Activated CD8-positive, alpha-beta memory T cell treated with anti-CD3 and anti-CD28 coated beads, Interleukin-2, amount 50 U/mL, for 1 hour (primary cell): Measurements from ENCODE around the gene NFE2L1.
"Not testable (repeated sequence)": the region's sequence is repeated elsewhere in the genome, so short reads cannot be mapped to it uniquely, and the experiment has no call there.

Experiments
- DNase-seq: peaks from one replicate; pipeline ENCODE4 v3.0.0-alpha.2; 2020; ENCODE audit errors: extremely low read depth

NFE2L1 gene

DNA sequence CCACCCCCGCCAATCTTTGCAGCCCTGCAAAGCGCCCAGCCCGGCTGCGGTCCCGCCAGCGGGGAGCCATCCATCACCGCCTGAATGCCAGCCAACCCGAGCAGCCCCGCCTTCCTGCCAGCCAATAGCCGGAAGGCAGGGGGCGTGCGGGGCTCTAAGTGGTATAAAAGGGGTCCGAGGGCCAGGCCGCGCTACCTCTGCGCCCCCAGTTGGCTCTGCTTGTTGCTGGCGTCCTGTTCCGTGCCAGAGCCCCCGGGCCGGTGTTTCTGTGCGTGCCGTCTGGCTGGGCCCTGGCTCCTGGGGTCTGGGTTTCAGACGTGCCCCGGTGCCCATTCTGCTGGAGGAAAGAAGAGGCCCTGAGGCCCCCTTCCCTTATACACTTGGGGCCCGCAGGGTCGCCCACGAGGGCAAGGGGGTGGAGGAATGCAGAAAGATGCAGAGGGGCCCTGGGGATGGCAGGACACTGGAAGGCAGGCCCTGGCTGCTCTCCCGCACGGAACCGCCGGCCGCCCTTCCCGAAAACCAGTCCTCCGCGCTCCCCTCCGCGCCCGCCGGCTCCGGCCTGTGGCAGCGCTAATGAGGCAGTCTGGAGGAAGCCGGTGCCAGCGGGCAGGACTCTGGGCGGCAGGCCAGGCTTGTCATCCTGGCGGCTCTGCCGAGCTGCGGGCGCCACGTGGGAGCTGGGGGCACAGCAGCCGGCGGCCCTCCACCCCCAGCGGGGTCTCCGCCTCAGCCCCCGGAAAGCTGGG lies 24.6 kb upstream of the NFE2L1 start:
- DNase-seq, result no peak

GRCh38 chr17:48024149-48025039 lies 23.8 kb upstream of the NFE2L1 start:
- no peak for DNase-seq

GRCh38 chr17:48025040-48025903 lies 22.9 kb upstream of the NFE2L1 start:
- peak; percentile 93 for DNase-seq

DNA sequence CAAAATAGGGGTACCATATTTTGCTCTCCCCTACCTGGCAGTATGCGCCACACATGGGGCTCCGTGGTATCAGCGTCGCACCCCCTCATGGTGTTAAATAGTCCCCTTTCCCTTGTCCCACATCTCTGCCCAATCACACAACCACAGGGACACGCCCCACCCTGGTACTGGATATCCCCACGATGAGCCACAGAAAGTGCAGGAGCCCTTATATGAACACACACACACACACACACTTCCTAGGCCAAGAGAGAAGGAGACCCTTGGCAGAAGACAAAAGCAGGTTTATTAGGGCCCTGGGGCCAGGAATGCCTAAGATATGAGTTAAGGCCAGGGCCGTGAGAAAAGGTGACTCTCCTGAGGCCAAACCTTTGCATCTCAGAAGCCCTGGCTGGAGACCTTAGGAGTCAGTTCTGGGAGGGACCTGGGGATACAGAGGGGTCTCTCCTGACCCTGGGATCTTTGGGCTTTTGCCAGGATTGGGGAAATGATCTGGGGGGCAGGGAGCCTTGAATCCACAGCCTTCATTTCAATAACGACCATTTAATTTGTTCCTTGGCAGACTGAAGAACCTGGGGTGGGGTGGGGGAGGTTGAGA lies 22.2 kb upstream of the NFE2L1 start:
- no peak for DNase-seq

GRCh38 chr17:48026502-48027321 lies 21.4 kb upstream of the NFE2L1 start:
- DNase-seq, result peak; percentile 51

- DNase-seq, result no peak
Observed at GRCh38 chr17:48027322-48027981, 20.7 kb upstream of the NFE2L1 start.

- DNase-seq, result no peak
Observed at GRCh38 chr17:48028736-48029135, 19.4 kb upstream of the NFE2L1 start.

GRCh38 chr17:48030531-48030930 lies 17.6 kb upstream of the NFE2L1 start:
- DNase-seq, result no peak

DNA sequence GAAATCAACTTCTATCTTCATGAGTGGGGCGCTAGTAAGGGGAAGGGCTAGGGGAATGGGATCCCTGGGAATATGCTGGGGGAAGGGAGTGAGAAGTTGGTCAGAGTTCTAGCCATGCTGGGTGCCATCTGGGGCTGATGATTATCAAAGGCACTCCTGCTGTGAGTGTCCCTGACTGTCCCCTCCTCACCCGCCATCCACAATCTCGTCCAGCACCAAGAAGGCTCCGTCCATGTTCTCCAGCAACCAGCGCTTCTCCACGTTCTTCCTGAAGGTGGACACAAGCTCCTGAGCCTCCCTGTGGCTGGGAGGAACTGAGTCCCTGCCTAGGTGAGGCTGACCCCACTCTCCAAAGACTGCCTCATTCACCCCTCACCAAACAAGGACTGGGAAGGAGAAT lies 16.2 kb upstream of the NFE2L1 start:
- DNase-seq, result no peak

DNA sequence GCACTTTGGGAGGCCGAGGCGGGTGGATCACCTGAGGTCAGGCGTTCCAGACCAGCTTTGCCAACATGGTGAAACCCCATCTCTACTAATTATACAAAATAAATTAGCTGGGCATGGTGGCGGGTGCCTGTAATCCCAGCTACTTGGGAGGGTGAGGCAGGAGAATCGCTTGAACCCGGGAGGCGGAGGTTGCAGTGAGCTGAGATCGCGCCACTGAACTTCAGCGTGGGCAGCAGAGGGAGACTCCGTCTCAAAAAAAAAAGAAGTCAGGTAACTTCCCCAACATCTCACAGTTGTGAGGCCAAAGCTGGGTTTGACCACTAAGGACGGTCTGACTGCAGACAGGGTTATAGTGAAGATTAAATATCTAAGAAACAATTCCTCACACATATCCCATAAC lies 13.4 kb upstream of the NFE2L1 start:
- DNase-seq, result not testable (repeated sequence)

- DNase-seq, result no peak
Observed at GRCh38 chr17:48036693-48037035, 11.5 kb upstream of the NFE2L1 start.

- no peak for DNase-seq
Observed at GRCh38 chr17:48037036-48037837, 10.9 kb upstream of the NFE2L1 start, which contains the start of gene COPZ2. COPZ2 (minus strand) TSS chr17:48037797; CDS start chr17:48037777, 20 bp downstream.

DNA sequence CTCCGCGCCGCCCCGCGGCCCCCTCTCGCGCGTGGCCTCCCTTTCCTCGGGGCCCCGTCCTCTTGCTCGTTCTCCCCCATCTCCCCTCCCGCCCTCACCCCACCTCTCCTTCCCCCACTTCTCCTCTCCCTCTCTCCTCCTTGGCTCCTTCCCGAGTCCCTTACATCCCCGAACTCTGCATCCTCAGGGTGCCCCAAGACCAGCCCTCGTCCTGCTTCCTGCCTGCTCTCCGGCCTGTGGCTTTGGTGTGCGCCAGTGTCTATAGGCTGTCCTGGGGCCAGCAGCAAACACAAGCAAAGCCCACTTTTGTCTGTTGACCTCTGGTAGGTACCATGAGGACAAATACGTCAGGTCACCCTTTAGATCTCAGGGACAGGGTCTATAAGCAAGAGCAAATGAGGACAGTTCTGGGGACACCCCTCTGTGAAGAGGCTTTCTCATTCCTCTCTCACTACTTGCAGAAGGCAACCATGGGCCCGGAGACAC lies 10.3 kb upstream of the NFE2L1 start:
- DNase-seq, result no peak

DNA sequence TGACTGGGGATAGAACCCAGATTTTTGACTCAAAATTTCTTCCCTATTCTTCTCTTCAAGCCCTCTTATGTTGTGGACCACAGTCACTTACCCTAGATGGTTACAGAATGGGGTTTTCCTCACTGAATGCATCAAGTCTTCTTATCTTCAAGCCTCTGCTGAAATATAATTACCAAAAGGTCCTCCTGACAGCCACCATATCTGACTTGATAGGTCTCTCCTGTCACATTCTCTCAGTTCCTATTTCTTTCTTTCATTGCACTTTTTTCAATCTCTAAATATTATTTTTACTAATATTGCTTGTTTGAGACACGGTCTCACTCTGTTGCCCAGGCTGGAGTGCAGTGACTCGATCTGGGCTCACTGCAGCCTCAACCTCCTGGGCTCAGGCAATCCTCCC lies 9.5 kb upstream of the NFE2L1 start:
- no peak for DNase-seq

DNA sequence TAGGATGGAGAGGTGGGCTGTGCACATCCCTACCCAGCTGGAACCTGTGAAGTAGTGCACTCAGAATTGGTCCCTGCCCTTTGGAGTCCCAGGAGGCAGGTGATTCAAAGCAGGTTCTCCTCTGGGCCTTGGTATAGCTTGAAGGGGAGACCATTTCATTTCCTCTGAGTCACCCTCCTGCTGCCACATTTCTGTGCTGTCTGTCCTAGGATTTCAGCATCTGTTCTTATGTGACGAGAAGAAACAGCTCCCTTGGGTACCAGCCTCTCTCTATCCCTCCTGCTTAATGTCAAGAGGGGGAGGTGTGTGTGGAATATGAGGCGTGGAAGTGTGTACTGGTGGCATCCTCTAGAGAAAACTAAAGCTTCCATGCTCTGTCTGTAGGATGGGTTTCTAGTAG lies 5.0 kb upstream of the NFE2L1 start:
- DNase-seq, result no peak

- DNase-seq, result no peak
Observed at GRCh38 chr17:48044851-48045250, 3.3 kb upstream of the NFE2L1 start.

- no peak for DNase-seq
Observed at GRCh38 chr17:48045316-48046001, 2.7 kb upstream of the NFE2L1 start.

- DNase-seq, result no peak
Observed at GRCh38 chr17:48046296-48046695, 1.9 kb upstream of the NFE2L1 start.
